ENCODE results near the gene TRAF3IP1.

- TF ChIP-seq CTCF (IDR thresholded peaks at IDR 0.05 in 8 of 11, conservative IDR thresholded peaks at IDR 0.05 in 3 of 11) (no peak), POLR2AphosphoS5 (IDR thresholded peaks at IDR 0.05) (no peak)
These were observed 77.0 kb downstream of the TRAF3IP1 start for GRCh38 chr2:238397356-238397755.

Measured in spleen (tissue), 7 donors.